Retina (tissue), 1 donor: Measurements from ENCODE around the gene NEMF.
"Not testable (repeated sequence)": the region's sequence is repeated elsewhere in the genome, so short reads cannot be mapped to it uniquely, and the experiment has no call there.

Experiments used
- DNase-seq: peaks from one replicate; pipeline ENCODE4 v3.0.0-alpha.2; 2016

NEMF gene

DNA sequence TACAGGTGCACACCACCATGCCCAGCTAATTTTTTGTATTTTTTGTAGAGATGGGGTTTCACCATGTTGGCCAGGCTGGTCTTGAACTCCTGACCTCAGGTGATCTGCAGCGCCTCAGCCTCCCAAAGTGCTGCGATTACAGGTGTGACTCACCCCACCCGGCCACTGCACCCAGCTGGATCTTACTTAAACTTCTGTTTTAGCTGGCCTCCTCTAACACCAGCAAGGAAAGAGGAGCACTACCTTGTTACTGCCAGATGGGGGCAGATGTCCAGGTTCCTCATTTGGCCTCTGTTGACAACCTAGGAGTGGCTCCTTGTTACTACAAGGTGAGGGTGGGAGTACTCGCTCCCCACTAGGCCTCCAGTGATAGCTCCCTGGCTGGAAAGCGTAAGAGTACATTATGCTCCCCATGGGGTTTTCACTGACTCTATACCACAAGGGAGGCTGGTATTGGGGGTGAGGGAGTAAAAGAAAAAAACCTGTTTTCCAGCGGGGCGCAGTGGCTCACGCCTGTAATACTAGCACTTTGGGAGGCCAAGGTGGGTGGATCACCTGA, 27.1 kb upstream of the NEMF start:
- peak; percentile 19 for DNase-seq

DNA sequence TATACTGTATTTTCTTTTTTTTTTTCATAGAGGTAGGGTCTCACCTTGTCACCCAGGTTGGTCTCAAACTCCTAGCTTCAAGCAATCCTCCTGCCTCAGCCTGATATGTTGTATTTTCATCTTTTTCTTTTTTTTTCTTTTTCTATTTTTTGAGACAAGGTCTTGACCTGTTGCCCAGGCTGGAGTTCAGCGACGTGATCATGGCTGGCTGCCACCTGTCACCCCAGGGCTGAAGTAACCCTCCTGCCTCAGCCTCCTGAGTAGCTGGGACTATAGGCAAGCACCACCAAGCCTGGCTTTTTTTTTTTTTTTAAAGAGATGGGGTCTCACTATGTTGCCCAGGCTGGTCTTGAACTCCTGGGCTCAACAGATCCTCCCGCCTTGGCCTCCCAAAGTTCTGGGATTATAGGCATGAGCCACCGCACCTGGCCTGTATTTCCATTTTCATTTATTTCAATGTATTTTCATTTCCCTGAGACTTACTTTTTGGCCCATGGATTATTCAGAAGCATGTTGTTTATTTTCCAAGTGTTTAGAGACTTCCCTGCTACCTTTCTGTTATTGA, 24.1 kb upstream of the NEMF start:
- DNase-seq: no peak

DNA sequence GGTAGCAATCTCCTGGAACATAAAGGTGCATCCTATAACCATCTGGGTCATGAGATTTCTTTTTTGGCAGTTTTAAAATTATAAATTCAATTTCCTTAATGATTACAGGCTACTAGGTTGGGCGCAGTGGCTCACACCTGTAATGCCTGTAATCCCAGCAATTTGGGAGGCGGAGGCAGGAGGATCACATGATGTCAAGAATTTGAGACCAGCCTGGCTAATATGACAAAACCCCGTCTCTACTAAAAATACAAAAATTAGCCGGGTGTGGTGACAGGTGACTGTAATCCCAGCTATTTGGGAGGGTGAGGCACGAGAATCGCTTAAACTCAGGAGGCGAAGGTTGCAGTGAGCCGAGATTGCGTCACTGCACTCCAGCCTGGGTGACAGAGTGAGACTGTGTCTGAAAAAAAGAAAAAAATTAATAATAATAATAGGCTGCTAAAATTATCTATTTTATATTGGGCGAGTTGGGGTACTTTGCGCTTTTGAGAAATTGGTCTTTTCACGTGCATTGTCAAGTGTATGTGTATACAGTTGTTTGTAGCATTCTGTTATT, 23.1 kb upstream of the NEMF start:
- no peak for DNase-seq

DNA sequence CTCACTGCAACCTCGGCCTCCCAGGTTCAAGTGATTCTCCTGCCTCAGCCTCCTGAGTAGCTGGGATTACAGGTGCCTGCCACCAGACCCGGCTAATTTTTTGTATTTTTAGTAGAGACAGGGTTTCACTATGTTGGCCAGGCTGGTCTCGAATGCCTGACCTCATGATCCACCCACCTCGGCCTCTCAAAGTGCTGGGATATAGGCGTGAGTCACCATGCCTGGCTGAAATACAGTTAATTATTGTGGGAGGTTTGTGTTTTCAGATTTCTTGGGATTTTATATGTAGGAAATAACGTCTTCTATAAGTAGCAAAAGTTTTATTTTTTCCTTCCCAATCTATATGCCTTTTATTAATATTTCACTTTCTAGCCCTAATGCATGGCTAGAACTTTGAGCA, 21.0 kb upstream of the NEMF start:
- DNase-seq: not testable (repeated sequence)

DNA sequence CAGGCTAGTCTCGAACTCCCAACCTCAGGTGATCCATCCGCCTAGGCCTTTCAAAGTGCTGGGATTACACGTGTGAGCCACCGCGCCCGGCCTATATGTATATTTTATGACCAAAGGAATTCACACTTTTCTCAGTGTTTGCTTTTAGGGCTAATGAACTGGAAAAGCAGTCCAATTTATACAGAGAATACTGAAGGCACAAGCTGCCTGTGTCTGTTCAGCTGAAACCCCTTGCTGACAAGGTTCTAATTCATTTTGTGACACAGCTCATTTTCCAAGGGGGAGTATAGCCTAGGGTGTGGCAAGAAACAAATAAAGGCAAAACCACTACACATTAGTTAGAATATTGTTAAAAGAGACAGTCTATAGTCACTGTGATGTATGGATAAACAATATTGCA, 18.3 kb upstream of the NEMF start:
- DNase-seq: no peak

DNA sequence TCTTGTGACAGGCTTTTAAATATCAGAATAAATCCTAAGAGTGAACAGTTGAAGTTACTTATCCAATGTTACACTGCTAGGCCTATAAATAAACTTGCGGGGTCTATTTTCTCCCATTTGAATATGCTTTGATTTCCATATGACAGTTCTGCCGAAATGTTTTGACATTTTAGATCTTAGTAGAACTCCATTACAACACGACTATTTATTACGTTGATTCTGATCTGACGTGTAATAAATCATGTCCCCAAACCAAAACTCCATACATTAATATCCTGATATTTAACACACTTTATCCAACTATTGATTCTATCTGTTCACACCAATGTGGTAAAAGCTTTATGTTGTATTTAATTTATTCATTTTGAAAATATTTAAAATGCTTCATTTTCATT, 16.1 kb upstream of the NEMF start:
- no peak for DNase-seq

DNA sequence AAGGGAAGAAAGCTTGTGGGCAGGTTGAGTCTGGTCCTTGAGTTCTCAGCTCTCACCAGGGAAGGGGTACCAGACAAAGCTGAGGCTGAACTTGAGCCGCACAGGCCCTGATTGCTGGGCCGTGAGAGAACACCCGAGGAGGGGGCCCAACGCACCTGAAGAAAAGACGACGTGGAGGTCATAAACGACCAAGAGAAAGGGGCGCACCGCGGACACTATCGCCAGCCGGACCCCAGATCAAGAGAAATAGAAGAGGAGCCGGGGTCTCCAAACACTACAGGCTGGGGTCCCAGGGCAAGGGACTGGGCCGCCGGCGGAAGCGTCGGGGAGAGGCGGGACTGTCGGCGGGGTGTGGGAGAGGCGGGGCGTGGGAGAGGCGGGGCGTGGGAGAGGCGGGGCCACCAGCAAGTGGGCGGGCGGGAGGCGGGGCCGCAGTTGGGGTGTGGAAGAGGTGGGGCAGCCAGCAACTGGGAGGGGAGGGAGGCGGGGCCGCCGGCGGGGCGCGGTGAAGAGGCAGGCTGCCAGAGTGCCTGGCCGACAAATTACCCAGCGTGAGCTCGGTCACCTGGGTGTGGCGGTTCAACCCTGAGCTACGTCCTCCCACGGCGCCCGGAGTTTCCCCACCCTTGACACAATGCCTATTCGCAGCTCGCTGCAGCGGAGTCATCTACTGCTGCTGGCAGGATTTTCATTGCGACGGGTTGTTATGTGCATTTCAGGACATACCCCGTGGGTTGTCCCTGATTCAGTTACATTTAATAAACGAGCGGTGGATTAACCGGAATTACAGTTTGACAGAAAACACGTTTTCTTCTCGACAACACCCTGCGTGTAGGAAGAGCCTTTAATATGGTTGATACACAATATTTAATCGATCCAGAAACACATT, 15.5 kb upstream of the NEMF start:
- peak; percentile 88 for DNase-seq

DNA sequence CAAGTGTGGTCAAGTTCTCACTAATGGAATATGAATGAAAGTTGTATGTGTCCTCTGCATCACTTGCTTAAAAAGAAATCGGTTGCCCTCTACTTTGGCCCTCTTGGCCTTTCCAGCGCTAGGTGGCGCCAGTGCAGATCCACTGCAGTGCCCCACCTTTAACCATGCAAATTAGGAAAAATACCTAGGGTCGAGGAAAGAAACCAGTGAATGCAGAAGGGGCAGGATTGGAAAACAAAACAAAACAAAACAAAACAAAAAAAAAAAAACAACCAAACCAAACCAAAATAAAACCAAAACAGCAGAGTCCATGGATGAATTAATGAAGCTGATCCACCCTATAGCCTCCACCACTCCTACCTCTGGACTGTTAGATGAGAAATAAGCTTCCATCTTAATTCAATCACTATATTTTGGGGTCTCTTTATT, 12.9 kb upstream of the NEMF start:
- peak; percentile 76 for DNase-seq

DNA sequence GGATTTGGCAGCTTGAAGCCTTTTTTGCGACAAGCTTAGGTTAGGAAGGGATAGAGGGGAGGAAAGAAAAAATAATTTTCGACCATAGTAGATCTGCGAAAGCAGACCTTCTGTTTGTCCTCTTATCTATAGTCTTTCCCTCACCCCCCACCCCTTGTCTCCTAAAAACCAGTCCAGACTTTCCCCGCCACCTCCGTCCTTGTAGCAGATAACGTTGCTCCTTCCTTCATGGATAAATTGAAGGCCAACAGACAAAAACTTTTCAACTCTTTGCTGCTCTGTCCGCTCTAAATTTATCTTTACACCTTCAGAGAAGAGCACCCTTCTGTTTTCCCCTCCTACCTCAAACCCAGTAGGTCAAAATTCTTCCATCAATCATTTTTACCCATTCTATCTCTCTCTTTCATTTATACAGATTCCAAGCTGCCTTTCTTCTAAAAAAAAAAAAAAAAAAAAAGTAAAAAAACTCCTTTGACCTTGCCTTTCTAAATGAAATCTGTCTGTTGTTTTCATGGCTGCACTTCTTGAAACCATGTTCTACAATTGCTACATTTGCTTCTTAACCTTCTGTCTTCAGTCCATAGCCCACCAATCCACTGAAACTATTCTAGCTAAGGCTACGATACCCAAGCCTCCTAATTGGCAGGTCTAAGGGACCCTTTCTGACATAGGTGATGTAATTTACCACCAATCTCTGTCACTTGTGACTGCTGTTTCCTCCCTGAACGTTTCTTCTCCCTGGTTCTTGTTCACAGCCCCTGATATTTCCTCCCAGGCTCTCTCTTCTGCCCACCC, 11.1 kb upstream of the NEMF start:
- DNase-seq: no peak

DNA sequence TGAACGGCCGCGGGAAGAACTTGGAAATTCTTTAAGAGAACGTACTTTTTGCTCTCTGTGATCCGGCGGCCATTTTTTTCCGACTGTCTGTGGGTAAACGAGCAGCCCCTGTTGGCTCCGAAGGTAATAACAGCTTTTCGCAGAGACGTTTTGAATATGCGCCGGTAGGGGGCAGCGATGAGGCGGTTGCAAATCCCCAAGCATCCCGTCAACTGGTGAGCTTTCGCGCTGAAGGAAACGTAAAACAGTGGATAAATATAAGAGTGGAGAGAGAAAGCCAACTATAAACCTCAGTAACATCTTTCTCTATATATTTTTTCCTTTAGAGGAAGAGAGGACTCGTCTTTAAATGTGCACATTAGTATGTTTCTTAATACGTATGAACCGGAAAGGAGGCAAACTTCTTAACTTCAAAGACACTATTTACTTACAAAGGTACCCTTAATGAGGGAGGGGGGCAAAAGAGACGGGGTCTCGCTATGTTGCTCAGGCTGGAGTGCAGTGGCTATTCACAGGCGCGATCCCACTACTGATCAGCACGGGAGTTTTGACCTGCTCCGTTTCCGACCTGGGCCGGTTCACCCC, 9.6 kb upstream of the NEMF start:
- peak; percentile 100 for DNase-seq

DNA sequence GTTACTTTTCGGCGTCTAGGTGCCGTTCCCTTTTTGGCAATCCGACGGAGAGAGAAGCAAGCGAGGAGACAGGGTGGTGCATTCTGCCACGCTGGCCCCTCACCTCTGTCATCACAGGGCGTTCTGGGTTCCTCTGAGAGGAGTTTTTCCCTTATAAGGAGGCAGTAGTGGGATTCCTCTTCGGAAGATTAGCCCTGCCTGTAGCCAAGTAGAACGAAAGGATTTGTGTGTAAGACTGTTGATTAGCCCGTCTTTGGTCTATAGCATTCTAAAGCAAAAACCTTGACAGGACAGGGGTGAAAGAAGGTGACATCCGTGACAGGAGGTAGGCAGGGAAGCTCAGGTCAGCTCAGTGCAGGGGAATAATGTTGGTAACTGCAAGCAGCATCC, 9.1 kb upstream of the NEMF start:
- DNase-seq: no peak

DNA sequence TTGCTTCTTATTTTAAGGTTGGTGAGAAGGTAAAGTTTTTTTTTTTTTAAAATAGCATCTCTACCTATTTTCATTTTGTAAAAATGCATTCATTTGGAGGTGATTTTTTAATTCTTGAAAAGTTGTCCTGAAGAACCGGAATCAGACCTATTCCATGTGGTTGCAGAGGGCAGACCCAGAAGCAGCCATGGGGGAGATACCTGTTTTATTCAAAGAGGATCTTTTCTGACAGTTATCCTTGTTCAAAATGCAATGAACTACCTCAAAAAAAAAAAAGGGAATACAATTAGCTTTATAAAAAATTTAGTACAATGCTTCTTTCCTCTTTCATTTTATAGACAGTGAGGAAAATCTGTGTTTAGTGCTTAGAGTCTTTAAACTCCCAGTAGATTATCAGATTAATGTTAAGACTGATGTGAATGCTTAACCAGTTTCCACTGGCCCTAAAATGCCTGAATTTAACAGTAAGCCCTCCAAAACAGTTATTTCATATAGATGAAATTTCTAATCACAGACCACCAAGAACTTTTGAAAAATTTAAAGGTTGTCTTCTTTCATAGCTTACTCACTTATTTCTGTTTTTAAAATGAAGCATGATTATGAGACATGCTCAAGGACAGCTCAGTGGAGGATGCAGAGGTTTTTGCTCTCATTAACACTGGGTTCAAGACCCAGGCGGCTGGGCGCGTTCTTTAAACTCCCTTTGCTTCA, 8.6 kb upstream of the NEMF start:
- DNase-seq: no peak

DNA sequence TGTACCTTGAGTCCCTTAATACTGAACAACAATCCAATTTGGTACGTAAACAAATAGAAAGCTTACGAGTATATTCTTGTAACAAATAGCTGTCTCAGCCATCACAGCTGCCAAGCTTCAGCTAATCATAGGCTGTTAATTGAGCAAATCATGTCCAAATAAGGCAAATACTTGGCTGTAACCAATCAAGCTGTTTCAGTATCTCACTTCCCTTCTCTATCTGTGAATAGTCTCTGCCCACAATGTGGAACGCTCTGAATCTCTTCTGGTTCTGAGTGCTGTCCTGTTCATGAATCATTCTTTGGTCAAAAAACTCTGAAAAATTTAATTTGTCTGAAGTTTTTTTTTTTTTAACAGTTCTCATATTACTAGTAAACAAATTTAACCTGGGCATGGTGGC, 5.8 kb upstream of the NEMF start:
- no peak for DNase-seq

DNA sequence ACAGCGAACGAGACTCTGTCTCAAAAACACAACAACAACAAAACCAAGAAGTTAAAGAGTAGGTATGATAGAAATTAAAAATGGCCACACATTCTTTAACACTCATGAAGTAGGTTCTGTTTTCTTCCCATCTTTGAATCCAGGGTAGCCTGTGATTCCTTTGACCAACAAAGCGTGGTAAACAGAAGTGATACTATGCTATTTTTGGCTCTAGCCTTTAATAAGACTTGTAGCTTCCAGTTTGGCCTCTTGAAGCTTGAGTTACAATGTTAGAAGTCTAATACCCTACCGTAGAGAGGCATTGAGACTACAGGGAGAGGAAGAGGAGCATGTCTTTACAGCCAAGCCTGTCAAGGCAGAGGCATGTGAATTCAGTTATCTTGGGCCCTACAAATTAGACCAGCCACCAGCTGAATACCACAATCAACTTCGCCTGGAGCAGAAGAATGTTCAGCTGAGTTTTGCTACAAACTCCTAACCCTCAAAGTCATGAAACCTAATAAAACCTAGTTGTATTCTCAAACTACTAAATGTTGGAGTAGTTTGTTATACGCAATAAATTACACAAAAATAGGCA, 4.9 kb upstream of the NEMF start:
- DNase-seq: no peak

DNA sequence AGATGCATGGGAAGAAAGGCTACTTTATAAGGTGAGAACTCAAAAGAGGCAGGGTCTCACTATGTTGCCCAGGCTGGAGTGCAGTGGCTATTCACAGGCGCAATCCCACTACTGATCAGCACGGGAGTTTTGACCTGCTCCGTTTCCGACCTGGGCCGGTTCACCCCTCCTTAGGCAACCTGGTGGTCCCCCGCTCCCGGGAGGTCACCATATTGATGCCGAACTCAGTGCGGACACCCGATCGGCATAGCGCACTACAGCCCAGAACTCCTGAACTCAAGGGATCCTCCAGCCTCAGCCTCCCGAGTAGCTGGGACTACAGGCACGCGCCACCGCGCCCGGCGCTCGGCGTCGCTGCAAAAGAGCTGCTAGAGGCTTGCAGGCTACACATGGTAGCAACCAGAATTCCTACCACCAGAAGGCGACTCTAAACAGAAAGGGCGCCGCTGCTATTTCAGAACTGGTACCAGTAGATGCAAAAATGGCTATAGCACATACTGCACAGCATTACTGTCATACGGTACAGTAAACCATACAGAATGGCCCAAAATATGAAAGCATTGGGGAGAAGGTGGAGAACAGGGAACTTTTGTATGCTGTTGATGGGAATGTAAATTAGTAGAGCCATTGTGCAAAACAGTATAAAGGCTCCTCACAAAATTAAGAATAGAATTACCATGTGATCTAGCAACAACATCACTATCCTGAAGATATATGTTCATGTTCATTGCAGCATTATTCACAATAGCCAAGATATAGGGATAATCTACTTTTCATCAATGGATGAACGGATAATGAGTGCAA, 1.2 kb upstream of the NEMF start:
- peak; percentile 74 for DNase-seq

DNA sequence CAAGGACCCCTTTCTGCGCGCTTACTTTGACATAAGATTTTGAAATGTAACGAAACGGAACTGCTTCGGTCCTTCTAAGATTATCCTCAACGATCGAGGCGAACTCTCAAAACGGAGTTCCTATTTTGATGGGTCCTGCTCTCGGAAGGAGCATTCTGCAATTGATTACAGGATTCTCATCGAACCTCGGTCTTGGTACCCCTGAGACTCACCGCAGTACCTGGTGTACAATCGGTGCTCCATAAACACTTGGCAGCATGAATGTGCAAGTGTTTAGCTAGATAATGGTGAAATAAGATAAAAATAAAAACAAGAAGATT, 530 bp upstream of the NEMF start:
- no peak for DNase-seq

DNA sequence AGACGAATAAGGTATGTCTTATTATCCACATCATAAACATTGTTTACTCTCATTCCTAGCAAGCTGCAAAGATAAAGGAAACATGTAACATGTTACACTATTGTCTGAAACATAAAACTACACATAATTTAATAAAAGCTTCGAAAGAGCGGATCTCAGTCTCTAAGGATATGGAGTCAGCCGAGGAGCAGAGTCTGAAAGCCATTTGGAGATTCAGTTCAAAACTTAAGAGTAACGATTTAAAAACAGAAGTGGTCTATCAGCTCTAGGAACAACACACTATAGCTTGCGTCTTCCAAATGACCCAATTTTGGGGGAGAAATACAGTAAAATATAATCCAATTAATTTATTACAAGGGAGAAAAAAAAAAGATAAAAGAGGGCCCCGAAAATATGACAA, 775 bp downstream of the NEMF start:
- DNase-seq: no peak

DNA sequence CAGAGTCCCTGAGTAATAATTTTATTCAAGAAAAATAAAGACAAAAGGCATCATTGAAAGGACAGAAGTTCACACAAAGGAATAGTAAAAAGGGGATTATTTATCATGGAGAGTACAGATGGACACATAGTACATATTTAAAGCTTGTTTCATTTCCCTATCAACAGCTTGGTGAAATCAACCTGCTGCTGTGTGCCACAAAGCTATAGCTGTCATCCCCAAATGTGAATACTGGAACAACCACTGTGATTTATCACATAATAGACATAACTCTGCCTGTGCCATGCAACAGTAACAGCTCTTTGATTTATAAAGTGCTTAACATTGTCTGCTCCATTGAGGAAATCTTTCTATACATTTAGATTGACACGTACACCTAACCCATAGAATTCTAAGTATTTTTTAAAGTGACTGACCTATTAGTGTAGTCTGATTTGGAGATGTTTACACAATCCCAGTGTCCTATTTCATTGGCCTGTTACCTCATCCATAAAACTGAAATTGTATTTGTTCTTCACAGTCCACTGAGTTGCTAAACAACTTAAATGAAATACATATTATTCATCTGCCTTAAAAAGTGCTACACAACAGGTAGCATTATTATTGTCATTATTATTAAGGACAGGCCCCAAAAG, 3.3 kb downstream of the NEMF start:
- no peak for DNase-seq

DNA sequence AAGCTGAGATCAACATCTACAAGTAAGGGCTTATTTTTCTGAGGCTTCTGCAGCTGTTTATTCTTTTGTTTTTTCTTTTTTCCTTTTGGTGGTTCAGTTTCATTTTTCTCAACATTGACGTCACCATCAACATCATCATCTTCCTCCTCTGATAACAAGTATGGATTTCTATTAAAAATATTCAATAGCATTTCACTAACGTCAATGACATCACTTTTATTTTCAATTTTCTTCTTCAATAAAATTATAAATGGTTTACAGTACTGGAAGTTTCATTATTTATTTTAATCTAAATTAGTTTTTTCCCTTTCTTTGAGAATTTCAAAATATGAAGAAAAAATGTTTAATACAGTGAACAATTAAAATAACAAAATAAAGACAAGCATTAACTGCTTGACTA, 23.9 kb downstream of the NEMF start:
- DNase-seq: no peak

DNA sequence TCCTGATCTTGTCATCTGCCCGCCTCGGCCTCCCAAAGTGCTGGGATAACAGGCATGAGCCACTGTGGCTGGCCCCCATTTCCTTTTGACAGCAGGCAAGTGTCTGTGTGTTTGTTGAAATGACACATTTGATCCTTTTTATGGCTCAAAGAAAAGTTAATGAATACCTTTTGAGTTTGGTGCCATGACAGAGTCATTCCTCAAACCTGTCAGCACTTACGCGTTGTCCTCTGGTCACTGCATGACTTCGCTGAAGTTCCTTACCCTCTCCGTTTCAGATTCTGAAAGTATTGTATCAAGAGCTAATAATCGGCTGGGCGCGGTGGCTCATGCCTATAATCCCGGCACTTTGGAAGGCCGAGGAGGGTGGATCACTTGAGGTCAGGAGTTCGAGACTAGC, 32.4 kb downstream of the NEMF start:
- DNase-seq: no peak

DNA sequence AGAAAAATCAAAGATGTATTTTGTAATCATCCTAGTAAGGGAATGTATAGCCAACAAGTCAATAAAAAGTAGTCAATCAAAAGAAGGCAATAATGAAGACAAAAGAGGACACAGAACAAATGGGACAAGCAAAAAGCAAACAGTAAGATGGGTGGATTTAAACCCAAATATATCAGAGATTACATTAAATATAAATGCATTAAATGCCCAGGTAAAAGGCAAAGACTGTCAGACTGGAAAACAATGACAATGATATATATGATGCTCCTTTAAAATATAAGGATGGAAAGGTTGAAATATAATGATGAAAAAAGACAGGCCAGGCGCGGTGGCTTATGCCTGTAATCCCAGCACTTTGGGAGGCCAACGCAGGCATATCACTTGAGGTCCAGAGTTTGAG, 35.7 kb downstream of the NEMF start:
- no peak for DNase-seq
